Loucy (cell line): ENCODE results near the gene ERMAP.
A peak's percentile ranks its signal among the peaks of the same experiment; 100 is the strongest.

Source experiments
- H2AFZ ChIP-seq: fragments of 200-600 bp; sonication (generic); 2 replicates; pipeline ENCODE4 v1.6.0; 2016; ENCODE audit warnings: antibody characterized with exemption, mild to moderate bottlenecking, low read length, moderate library complexity
- H3F3A ChIP-seq: fragments of 200-600 bp; 2 replicates; pipeline ENCODE4 v1.6.0; 2016; ENCODE audit warnings: antibody characterized with exemption, low read depth, mild to moderate bottlenecking
- H3K27me3 ChIP-seq: fragments of 200-600 bp; sonication (generic); 2 replicates; pipeline ENCODE4 v1.6.1; 2014; ENCODE audit warnings: low read length, mild to moderate bottlenecking; ENCODE audit not compliant: insufficient read depth, poor library complexity, severe bottlenecking
- H3K36me3 ChIP-seq: fragments of 200-600 bp; sonication (generic); 2 replicates; pipeline ENCODE4 v1.6.1; 2016; ENCODE audit warnings: low read length; ENCODE audit not compliant: insufficient read depth
- H3K4me1 ChIP-seq: fragments of 200-600 bp; sonication (generic); 2 replicates; pipeline ENCODE4 v1.5.1; 2014; ENCODE audit warnings: low read length, mild to moderate bottlenecking; ENCODE audit not compliant: insufficient read depth, poor library complexity, severe bottlenecking
- H3K4me2 ChIP-seq: fragments of 200-600 bp; sonication (generic); 2 replicates; pipeline ENCODE4 v1.6.0; 2014; ENCODE audit warnings: antibody characterized with exemption, low read length, low read depth, mild to moderate bottlenecking; ENCODE audit not compliant: poor library complexity, severe bottlenecking
- H3K4me3 ChIP-seq: fragments of 200-600 bp; sonication (generic); 2 replicates; pipeline ENCODE4 v1.5.1; 2014; ENCODE audit warnings: low read length, mild to moderate bottlenecking, mixed read lengths; ENCODE audit not compliant: poor library complexity, severe bottlenecking
- H3K79me2 ChIP-seq: fragments of 200-600 bp; sonication (generic); 2 replicates; pipeline ENCODE4 v1.6.1; 2014; ENCODE audit warnings: low read length; ENCODE audit not compliant: insufficient read depth
- H3K9ac ChIP-seq: fragments of 200-600 bp; sonication (generic); 2 replicates; pipeline ENCODE4 v1.6.0; 2014; ENCODE audit warnings: mild to moderate bottlenecking, low read depth, low read length, moderate library complexity; ENCODE audit not compliant: poor library complexity, severe bottlenecking
- H3K9me2 ChIP-seq: fragments of 200-600 bp; sonication (generic); replicated peaks from 2 replicates; pipeline ENCODE4 v1.6.1; 2016; ENCODE audit warnings: low read depth, low read length, mixed read lengths
- H3K9me3 ChIP-seq: fragments of 200-600 bp; sonication (generic); 2 replicates; pipeline ENCODE4 v1.6.1; 2014; ENCODE audit warnings: mild to moderate bottlenecking, antibody characterized with exemption, low read length, low read depth; ENCODE audit not compliant: insufficient read depth
- H4K20me1 ChIP-seq: fragments of 200-600 bp; sonication (generic); 2 replicates; pipeline ENCODE4 v1.6.0; 2014; ENCODE audit warnings: antibody characterized with exemption, low read length, mild to moderate bottlenecking; ENCODE audit not compliant: insufficient read depth, poor library complexity, severe bottlenecking
- CTCF ChIP-seq: fragments of 200-600 bp; sonication (generic); conservative IDR thresholded peaks from 2 replicates; pipeline ENCODE4 v1.5.1; 2014; ENCODE audit warnings: mild to moderate bottlenecking, antibody characterized with exemption, low read length
- EZH2phosphoT487 ChIP-seq: fragments of 200-600 bp; IDR thresholded peaks from 2 replicates; pipeline ENCODE4 v1.6.1; 2018; ENCODE audit warnings: antibody characterized with exemption, mild to moderate bottlenecking, moderate library complexity, borderline replicate concordance

Gene ERMAP

GRCh38 chr1:42776502-42776901 lies 40.4 kb upstream of the ERMAP start:
- Histone ChIP-seq H3K4me1 (peaks cover 5% of the 10 kb centered on the region), H3K4me2 (no peak overlapping the region), H3K9ac (no peak overlapping the region), H3K36me3 (peaks cover 27% of the 10 kb centered on the region), H3K9me2 (no peaks in the 10 kb centered on the region), H3K27me3 (no peaks in the 10 kb centered on the region), H2AFZ (no peak overlapping the region), H4K20me1 (no peaks in the 10 kb centered on the region), H3K9me3 (no peaks in the 10 kb centered on the region), H3K4me3 (no peak overlapping the region), H3F3A (no peaks in the 10 kb centered on the region), H3K79me2 (peaks cover 20% of the 10 kb centered on the region)
- TF ChIP-seq CTCF (no peak), EZH2phosphoT487 (no peak)

GRCh38 chr1:42777852-42778251 lies 39.1 kb upstream of the ERMAP start:
- H3K4me3 ChIP-seq, result no peak overlapping the region
- H4K20me1 ChIP-seq, result no peaks in the 10 kb centered on the region
- H3F3A ChIP-seq, result no peaks in the 10 kb centered on the region
- H3K36me3 ChIP-seq, result peaks cover 27% of the 10 kb centered on the region
- no peaks in the 10 kb centered on the region for H3K27me3 ChIP-seq
- H3K4me2 ChIP-seq, result no peak overlapping the region
- no peaks in the 10 kb centered on the region for H3K9me3 ChIP-seq
- no peak overlapping the region for H2AFZ ChIP-seq
- H3K9me2 ChIP-seq, result no peaks in the 10 kb centered on the region
- peaks cover 10% of the 10 kb centered on the region for H3K79me2 ChIP-seq
- no peak overlapping the region for H3K9ac ChIP-seq
- no peaks in the 10 kb centered on the region for H3K4me1 ChIP-seq
- TF ChIP-seq CTCF (peak; percentile 92), EZH2phosphoT487 (no peak)

GRCh38 chr1:42779725-42780124 lies 37.2 kb upstream of the ERMAP start:
- Histone ChIP-seq H4K20me1 (no peaks in the 10 kb centered on the region), H3K9me3 (no peaks in the 10 kb centered on the region), H3K36me3 (peaks cover 23% of the 10 kb centered on the region), H3K9me2 (no peaks in the 10 kb centered on the region), H3K4me2 (no peak overlapping the region), H3K27me3 (no peaks in the 10 kb centered on the region), H3K9ac (no peak overlapping the region), H3K4me3 (no peak overlapping the region), H3K4me1 (no peaks in the 10 kb centered on the region), H3F3A (no peaks in the 10 kb centered on the region), H3K79me2 (peaks cover 4% of the 10 kb centered on the region; the same call in 1 of the 2 replicates), H2AFZ (no peak overlapping the region)
- no peak for TF ChIP-seq EZH2phosphoT487
- no peak for TF ChIP-seq CTCF
